Measurements from ENCODE around the gene CLCF1. TPM values are rescaled to one million over a fixed set of nuclear protein-coding genes. Genes with fewer than 3 reads are reported as not detected.

The CLCF1 gene
- total RNA-seq, 2 donors from 2014 or later = 0.22 to 1.1 TPM

DNA sequence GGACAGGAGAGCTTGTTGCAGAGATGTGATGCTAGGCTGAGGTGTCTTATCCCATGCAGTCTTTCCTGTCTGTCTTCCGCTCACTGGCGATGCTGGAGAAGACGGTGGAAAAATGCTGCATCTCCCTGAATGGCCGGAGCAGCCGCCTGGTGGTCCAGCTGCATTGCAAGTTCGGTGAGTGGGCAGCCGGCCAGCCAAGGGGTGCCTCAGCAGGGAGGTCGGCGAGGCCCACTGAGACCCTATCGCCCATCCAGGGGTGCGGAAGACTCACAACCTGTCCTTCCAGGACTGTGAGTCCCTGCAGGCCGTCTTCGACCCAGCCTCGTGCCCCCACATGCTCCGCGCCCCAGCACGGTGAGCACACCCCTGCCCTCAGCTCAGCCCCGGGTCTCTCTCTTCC, 20.0 kb upstream of the CLCF1 start:
- Mint-ChIP-seq H3K9me3 (no peaks in the 10 kb centered on the region), H3K27me3 (no peaks in the 10 kb centered on the region), H3K27ac (no peak overlapping the region), H3K4me3 (peak overlapping the region; percentile 89), H3K36me3 (ENCODE audit: low read depth) (peaks cover 51% of the 10 kb centered on the region), H3K4me1 (peaks cover 25% of the 10 kb centered on the region)
- ATAC-seq (replicated peaks) = no peak

DNA sequence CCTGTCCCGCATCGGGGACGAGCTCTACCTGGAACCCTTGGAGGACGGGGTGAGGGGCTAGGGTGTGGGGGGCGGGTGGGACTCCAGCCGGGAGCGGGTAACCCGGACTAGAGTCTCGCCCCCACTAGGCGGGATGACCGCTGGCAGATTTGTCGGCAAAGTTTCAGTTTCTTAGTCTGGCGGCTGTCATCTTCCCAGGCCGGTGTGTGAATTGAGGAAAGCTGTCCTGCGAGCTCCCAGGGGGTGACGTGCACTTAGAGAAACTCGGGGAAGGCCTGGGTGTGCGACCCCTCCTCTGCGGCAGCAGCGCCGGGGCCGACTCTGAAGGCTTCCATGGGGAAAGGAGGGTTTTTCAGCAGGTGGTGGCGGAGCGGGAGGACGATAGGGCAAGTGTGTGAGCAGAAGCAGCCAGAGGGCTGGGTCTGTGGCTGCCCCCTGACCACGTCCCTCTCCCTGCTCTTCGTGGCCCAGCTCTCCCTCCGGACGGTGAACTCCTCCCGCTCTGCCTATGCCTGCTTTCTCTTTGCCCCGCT, 18.9 kb upstream of the CLCF1 start:
- peak overlapping the region; percentile 89 for H3K4me3 Mint-ChIP-seq
- no peaks in the 10 kb centered on the region for H3K27me3 Mint-ChIP-seq
- H3K9me3 Mint-ChIP-seq = no peaks in the 10 kb centered on the region
- H3K4me1 Mint-ChIP-seq = peaks cover 19% of the 10 kb centered on the region
- peak; percentile 23 for ATAC-seq (replicated peaks)
- peak overlapping the region; percentile 86 for H3K27ac Mint-ChIP-seq
- peaks cover 40% of the 10 kb centered on the region for H3K36me3 Mint-ChIP-seq (ENCODE audit: low read depth)

DNA sequence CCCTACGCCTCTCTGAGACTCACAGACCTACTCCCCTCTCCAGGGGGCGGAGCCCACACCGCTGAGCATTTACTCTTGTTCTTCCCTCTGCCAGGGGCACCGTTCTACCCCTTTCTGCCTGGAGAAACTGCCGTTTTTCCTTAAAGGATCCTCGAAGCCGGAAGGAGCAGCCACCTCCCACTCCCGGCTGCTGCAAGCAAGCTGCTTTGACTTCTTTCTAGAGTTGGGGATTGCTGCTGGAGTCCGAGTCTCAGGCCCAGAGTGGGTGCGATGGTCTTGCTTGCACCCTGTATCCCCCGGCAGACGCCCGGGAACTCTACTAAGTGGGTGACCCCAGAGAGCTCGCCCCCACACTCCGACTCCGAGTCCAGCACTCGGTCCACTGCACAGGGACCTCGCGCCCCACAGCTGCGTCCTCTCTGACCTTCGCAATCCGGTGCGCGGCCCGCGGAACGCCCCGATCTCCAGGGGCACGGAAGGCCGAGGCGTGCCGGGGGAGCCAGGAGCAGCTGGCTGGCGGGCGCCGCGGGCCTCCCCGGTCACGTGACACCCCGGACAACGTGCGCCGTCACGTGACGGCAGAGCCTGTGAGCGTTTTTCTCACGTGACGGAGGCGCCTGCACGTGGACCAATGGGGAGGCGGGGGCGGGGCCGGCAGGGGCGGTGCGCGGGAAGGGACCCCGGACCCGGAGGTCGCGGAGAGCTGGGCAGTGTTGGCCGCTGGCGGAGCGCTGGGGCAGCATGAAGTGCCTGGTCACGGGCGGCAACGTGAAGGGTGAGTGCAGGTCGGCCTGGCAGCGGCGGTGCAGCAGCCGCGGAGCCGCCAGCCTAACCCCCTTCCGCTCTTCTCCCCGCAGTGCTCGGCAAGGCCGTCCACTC, 18.1 kb upstream of the CLCF1 start, which contains the start of gene RAD9A:
RAD9A (plus strand) TSS at position 683 of the 879 bp plus-strand sequence; CDS start at position 742, 59 bp downstream.
- Mint-ChIP-seq H3K27me3 (no peaks in the 10 kb centered on the region), H3K4me3 (peak within 1 kb of the TSS; percentile 89), H3K27ac (peak within 1 kb of the TSS; percentile 88), H3K36me3 (ENCODE audit: low read depth) (peaks cover 33% of the 10 kb centered on the region), H3K4me1 (peaks cover 15% of the 10 kb centered on the region), H3K9me3 (no peaks in the 10 kb centered on the region)
- ATAC-seq (replicated peaks) = peak; percentile 83

DNA sequence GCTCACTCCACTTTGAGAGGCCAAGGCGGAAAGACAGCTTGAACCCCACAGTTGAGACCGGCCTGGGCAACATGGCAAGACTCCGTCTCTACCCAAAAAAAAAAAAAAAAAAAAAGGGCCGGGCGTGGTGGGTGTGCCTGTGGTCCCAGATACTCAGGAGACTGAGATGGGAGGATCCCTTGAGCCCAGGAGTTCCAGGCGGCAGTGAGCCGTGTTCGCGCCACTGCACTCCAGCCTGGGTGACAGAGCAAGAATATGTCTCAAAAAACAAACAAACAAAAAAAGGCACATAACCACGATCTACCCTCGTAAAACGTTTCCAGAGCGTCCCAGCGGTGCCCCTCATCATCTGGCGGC, 17.5 kb upstream of the CLCF1 start:
- H3K9me3 Mint-ChIP-seq = no peaks in the 10 kb centered on the region
- peak overlapping the region; percentile 88 for H3K27ac Mint-ChIP-seq
- no peaks in the 10 kb centered on the region for H3K27me3 Mint-ChIP-seq
- peaks cover 27% of the 10 kb centered on the region for H3K36me3 Mint-ChIP-seq (ENCODE audit: low read depth)
- H3K4me3 Mint-ChIP-seq = peak overlapping the region; percentile 89
- peaks cover 15% of the 10 kb centered on the region for H3K4me1 Mint-ChIP-seq
- ATAC-seq (replicated peaks) = no peak

DNA sequence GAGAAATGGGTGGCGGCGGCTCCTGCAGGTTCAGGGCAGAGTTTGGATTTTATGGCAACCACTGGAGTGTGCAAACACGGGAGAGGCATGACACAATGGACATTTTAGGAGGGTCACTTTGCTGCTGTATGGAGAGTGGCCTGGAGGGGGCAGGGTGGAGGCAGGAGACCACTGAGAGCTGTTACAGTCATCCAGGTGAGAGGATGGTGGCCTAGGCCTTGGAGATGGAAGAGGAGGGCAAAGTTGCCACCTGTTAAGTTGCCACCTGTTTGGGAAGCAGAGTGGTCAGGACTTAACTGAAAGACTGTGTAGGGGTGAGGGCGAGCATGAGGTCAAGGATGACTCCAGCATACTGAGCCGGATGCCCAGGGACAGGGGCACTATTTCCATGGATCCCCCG, 16.1 kb upstream of the CLCF1 start:
- Mint-ChIP-seq H3K4me3 (peak overlapping the region; percentile 70), H3K27ac (peak overlapping the region; percentile 74), H3K9me3 (no peaks in the 10 kb centered on the region), H3K4me1 (peaks cover 15% of the 10 kb centered on the region), H3K27me3 (no peaks in the 10 kb centered on the region), H3K36me3 (ENCODE audit: low read depth) (peaks cover 18% of the 10 kb centered on the region)
- ATAC-seq (replicated peaks) = peak; percentile 58

DNA sequence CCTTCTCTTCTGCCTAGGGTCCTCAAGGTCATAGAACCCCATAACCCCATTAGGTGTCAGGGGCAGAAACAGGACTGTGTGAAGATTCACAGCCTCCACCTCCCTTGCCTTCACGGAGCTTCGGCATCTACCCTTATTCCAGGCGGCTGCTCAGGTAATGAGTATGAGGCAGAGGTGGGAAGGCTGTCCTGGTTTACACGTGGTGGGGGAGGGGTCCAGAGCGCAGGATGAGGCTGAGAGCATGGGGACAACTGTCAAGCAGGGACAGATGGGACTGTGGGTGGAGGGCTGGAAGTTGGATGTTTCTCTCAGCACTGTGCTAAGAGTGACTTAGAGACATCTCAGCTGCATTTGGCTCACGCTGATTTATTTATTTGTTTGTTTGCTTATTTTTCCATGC, 14.1 kb upstream of the CLCF1 start:
- Mint-ChIP-seq H3K4me1 (peaks cover 13% of the 10 kb centered on the region), H3K27ac (no peak overlapping the region), H3K27me3 (no peaks in the 10 kb centered on the region), H3K36me3 (ENCODE audit: low read depth) (peaks cover 4% of the 10 kb centered on the region), H3K4me3 (no peak overlapping the region), H3K9me3 (no peaks in the 10 kb centered on the region)
- ATAC-seq (replicated peaks) = no peak

DNA sequence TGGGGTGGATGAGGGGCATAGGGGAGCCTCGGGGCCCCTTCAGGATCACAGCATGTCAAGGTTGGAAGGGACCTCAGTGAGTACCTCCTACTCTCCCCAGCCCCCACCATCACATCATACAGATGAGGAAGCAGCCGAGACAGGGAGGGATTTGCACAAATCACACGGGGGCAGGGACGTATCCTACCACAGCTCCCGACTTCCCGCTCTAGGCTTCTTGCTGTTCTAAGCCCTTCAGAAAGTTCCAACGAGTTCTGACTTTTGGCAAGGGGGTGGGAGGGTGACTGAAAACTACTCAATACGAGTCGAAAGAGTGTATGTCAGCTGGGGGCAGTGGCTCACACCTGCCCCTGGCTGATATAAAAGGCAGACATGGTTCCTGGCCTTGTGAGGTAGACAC, 13.7 kb upstream of the CLCF1 start:
- H3K27ac Mint-ChIP-seq = no peak overlapping the region

DNA sequence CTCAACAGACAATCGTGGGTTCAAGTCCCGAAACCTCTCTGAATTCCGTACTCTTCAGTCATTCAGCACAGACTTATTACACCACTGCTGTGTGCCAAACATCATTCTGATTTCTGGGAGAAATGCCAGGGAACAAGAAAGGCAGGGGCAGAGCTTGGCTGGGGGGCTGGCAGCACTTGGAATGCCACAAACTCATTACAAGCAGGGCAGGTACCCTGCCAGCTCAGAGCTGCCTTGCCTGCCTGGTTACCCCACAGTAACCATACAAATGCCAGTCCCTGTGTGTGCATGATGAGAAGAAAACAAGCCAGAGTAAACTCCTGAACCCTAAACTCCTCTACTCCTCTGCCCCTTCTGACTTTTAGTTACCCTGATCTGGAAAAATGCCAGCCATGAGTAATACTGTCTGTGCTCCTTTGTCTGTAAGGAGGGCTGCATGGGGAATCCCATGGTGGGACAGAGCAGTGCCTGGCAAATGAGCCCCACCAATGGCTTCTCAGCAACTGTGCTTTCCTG, 11.5 kb upstream of the CLCF1 start:
- Mint-ChIP-seq H3K27ac (no peak overlapping the region), H3K27me3 (no peaks in the 10 kb centered on the region), H3K36me3 (ENCODE audit: low read depth) (no peaks in the 10 kb centered on the region), H3K9me3 (no peaks in the 10 kb centered on the region), H3K4me3 (no peak overlapping the region), H3K4me1 (peaks cover 15% of the 10 kb centered on the region)
- no peak for ATAC-seq (replicated peaks)

More for the DNA sequence above, 13.7 kb upstream of the CLCF1 start:
- H3K9me3 Mint-ChIP-seq = no peaks in the 10 kb centered on the region
- no peak for ATAC-seq (replicated peaks)
- H3K4me1 Mint-ChIP-seq = peaks cover 15% of the 10 kb centered on the region
- no peak overlapping the region for H3K4me3 Mint-ChIP-seq
- no peaks in the 10 kb centered on the region for H3K36me3 Mint-ChIP-seq (ENCODE audit: low read depth)
- H3K27me3 Mint-ChIP-seq = no peaks in the 10 kb centered on the region

DNA sequence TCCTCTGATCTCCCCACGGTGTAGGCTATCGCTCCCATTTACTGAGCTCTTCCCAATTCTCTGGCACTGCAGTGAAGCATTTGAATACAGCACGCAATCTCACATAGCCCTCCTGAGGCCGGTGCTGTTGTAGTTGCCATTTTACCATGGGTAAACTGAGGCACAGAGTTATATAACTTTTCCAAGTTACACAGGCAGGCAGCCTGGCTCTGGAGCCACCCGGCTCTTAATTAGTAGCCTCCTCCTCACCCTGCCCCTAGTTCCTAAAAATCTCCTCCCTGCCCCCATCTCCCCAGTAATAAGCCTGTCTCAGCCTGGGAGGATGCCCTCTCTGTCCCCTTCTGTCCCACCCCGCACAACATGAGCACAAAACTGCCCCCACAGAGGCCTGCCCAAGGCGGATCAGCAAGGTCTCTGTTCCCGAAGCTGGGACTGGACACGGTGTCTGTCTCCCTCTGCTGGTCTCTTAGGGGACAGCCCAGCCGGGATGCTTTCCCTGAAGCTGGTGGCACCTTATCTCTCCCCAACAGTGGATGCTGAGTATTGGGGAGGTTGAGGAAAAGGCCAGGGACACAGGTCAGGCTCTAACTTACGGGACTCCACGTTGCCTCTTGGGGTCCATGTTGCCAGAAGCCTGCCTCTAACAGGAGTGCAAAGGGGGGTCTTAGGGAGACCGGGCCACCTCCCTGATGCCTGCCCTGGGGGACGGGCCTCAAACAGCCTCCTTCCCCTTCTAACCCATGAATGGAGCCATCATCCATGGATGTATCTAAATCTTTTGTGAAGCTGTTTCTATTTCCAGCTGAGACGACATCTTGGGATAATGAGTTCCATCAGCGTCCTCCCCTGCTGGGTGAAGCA, 9.1 kb upstream of the CLCF1 start:
- no peaks in the 10 kb centered on the region for H3K36me3 Mint-ChIP-seq (ENCODE audit: low read depth)
- peak overlapping the region; percentile 6 for H3K27ac Mint-ChIP-seq
- ATAC-seq (replicated peaks) = peak; percentile 97

DNA sequence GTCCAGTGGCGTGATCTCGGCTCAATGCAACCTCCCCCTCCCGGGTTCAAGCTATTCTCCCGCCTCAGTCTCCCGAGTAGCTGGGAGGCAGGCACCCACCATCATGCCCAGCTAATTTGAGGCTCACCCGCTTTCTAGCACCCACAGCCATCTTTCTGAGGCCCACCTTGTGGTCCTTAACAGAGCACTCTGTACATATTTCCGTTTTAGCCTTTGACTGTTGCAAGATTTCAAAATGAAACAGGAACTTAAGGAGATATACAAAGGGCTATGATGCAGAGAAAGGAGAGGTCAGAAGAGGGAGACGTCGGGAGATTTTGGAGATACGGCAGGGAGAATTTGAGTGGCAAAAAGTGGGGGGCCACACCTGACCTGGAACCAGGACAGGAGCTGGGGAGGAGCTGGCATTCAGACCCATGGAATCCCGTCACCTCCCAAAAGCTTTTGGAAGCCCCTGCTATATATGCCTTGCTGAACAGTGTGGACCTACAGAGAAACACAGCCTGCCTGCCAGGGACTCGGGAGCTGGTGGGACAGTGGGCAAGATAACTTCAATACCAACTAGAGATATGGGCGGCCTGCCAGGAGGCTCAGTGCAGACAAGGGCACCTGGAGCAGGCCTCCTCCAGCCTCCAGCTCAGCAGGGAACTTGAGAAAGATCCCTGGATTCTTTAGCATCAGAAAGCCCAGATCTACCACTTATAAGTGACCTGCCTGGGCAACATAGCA, 8.0 kb upstream of the CLCF1 start:
- Mint-ChIP-seq H3K9me3 (no peaks in the 10 kb centered on the region), H3K36me3 (ENCODE audit: low read depth) (no peaks in the 10 kb centered on the region)

More for the DNA sequence above, 9.1 kb upstream of the CLCF1 start:
- no peaks in the 10 kb centered on the region for H3K27me3 Mint-ChIP-seq
- no peak overlapping the region for H3K4me3 Mint-ChIP-seq
- H3K4me1 Mint-ChIP-seq = peaks cover 5% of the 10 kb centered on the region
- no peaks in the 10 kb centered on the region for H3K9me3 Mint-ChIP-seq

DNA sequence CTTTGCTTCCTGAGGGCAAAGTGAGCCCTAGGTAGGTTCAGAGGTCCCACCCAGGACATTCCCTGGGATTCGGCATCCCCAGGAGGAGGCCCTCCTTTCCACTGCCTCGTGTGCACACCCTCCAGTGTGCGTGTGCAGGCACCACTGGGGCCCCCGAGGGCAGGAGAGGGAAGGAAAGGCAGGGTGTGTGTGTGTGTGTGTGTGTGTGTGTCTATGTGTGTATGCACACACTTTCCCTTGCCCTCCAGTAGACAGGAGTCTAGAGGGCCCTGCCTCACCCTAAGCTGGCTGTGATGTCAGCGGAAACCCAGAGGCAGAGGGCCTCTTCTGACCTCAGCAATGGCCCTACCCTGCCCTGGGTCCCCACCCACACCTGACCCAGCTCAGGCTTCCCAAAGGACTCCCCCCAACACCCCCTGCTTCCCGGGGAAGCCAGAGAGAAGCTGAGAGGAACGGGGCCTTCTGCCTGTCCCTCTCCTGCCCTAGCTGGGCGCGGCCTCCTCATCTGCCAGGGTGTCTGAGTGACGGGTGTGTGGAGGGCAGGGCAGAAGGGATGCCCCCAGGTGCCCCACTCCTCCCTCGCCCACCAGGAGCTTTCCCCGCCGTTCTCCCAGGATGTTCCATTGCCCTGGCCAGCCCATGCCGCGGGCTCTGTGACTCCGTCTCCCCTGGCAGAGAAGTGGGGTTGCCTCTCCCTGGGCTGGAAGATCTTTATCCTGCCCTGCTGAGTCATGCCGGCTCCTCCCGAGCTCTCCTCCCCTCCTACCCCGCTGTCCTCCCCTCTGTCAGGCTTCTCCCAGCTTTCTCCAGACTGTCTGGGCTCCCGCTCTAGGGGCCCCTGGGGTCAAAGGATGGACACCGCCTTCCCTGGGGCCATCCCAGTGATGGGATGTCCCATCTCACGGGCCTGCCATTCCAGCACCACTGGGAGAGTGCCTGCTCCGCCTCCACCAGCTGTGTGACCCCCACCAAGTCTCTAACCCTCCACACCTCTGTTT, 6.0 kb upstream of the CLCF1 start:
- Mint-ChIP-seq H3K4me3 (no peak overlapping the region), H3K27ac (peak overlapping the region; percentile 7), H3K36me3 (ENCODE audit: low read depth) (no peaks in the 10 kb centered on the region), H3K4me1 (peaks cover 7% of the 10 kb centered on the region), H3K27me3 (no peaks in the 10 kb centered on the region), H3K9me3 (no peaks in the 10 kb centered on the region)
- ATAC-seq (replicated peaks) = no peak

More for the DNA sequence above, 8.0 kb upstream of the CLCF1 start:
- ATAC-seq (replicated peaks) = no peak
- peaks cover 5% of the 10 kb centered on the region for H3K4me1 Mint-ChIP-seq
- H3K27ac Mint-ChIP-seq = no peak overlapping the region
- no peak overlapping the region for H3K4me3 Mint-ChIP-seq
- no peaks in the 10 kb centered on the region for H3K27me3 Mint-ChIP-seq

DNA sequence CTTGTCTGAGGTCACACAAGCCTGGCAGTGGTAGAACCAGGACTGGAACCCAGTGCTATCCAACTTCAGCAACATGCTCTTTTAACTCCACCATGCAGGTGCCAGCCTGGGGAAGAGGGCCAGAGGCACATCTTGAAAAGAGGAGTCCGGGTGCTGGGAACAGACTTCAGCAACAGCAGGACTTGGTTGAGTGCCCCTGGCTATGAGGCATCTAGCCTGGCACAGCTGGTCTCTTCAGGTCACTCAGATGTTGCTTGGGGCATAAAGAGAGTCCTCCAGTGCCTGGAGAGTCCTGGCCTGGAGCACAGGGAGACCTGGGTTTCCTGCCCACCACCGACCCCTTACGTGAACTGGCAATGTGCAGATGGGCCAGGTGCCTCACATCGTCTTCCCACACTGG, 5.1 kb upstream of the CLCF1 start:
- Mint-ChIP-seq H3K4me1 (peaks cover 13% of the 10 kb centered on the region), H3K27me3 (no peaks in the 10 kb centered on the region), H3K9me3 (no peaks in the 10 kb centered on the region), H3K4me3 (no peak overlapping the region), H3K27ac (peak overlapping the region; percentile 7), H3K36me3 (ENCODE audit: low read depth) (no peaks in the 10 kb centered on the region)
- ATAC-seq (replicated peaks) = no peak

Measured in activated T-helper 17 cell treated with anti-CD3 and anti-CD28 coated beads, Interleukin-2, amount 50 U/mL, for 72 hours (primary cell).